ENCODE data around the gene LDLRAP1.

Gene LDLRAP1

DNA sequence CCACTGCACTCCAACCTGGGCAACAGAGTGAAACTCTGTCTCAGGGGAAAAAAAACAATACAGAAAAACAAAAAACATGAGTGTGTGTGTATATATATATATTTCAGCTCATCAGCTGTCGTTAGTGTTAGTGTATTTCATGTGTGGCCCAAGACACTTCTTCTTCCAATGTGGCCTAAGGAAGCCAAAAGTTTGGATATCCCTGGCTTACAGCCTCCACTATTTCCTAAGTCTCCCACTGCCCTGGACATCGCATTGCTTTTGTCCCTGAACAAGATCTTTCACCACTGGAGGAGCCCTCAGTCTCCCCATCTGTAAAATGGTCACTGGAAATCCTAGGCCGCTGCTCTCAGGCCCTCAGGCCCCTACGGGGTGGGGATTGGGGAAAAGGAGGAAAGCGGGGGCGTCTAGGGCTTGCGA is 391 bp upstream of the LDLRAP1 start:
- no peak for DNase-seq (ENCODE audit: low read depth, low spot score)

DNA sequence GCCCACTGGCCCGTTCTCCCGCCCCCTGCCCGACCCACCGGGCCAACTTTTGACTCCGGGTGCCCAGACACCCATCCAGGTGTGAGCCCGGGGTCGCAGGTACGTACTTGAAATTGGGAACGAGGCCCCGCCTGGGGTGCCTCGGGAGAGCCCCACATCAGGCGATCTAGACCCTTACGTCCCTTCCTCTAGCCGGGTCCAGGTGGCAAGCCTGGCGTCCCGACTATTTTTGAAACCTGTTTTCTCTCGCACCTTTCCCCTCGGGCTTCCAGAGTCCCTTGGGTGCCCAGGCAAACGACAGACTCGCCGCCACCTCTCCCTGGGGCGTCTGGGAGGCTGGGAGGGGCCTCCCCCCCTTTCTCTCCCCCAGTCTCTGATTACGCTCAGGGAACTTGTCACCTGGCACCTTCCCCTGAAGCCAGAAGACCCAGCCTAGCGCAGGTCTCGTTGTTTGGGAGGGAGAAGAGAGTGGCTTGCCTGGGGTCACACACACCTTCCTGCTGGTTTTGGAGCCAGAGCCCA is 898 bp downstream of the LDLRAP1 start:
- no peak for DNase-seq (ENCODE audit: low read depth, low spot score)

DNA sequence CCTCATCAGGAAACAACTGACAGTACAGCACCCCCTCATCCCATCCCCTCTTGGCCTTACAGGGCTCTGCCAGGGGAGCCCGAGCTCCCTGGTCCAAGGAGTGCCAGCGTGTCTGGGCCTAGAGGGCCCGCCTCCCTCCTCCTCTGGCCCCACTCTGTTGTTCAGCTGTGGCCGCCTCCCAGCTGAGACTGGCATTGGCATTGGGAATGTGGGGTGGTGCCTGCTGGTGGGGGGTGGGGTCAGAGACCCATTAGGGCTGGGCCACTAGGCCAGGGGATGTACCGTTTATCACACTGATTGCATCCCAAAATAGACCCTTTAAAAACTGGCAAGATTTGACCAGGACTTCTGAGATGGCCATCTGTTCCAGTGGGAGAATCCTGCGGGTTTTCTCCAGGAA is 1.4 kb downstream of the LDLRAP1 start:
- DNase-seq (ENCODE audit: low read depth, low spot score): no peak

DNA sequence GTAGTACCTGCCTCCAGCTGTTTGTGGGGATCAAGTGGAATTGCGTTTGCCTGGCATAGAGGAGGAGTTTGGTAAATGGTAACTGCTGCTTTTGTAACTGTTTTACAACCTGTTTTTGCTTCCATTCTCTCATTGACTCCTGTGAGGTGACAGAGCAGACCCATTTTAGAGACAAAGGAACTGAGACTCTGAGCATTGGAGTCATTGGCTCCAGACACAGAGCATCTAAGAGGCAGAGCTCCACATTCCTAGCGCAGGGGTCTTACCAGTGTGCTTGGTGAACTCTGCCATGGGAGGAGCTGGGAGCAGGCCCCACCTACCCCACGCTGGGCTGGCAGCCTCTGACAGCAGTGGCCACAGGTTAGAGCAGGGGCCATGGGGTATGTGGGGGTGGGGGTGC is 2.4 kb downstream of the LDLRAP1 start:
- DNase-seq (ENCODE audit: low read depth, low spot score): no peak

DNA sequence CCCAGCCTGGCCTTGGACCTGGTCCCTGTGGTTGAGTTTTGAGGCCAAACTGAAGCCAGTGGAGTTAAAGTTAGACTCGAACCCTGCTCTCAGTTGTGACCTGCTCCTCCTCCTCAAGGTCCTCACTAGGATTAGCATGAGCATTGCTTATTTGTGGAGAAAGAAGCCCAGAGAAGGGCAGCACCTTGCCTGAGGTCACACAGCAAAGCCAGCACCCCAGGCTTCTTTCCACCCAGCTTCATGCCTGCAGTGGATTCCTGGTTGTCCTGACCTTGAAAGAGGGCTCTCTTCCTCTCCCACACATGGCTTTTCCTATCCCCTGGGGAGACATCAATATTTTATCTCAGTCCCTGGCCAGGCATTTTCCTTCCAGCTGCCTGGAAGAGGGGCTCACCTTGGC is 2.8 kb downstream of the LDLRAP1 start:
- DNase-seq (ENCODE audit: low read depth, low spot score): no peak

DNA sequence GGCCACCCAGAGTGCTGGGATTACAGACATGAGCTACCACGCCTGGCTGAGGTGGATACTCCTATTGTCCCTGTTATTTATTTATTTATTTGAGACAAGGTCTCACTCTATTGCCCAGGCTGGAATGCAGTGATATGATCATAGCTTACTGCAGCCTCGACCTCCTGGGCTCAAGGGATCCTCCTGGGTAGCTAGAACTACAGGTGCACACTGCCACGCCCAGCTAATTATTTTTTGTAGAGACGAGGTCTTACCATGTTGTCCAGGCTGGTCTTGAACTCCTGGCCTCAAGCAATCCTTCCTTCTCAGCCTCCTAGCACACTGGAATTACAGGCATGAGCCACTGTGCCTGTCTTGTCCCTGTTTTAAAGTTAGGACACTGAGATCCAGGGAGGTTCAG is 5.2 kb downstream of the LDLRAP1 start:
- no peak for DNase-seq (ENCODE audit: low read depth, low spot score)

DNA sequence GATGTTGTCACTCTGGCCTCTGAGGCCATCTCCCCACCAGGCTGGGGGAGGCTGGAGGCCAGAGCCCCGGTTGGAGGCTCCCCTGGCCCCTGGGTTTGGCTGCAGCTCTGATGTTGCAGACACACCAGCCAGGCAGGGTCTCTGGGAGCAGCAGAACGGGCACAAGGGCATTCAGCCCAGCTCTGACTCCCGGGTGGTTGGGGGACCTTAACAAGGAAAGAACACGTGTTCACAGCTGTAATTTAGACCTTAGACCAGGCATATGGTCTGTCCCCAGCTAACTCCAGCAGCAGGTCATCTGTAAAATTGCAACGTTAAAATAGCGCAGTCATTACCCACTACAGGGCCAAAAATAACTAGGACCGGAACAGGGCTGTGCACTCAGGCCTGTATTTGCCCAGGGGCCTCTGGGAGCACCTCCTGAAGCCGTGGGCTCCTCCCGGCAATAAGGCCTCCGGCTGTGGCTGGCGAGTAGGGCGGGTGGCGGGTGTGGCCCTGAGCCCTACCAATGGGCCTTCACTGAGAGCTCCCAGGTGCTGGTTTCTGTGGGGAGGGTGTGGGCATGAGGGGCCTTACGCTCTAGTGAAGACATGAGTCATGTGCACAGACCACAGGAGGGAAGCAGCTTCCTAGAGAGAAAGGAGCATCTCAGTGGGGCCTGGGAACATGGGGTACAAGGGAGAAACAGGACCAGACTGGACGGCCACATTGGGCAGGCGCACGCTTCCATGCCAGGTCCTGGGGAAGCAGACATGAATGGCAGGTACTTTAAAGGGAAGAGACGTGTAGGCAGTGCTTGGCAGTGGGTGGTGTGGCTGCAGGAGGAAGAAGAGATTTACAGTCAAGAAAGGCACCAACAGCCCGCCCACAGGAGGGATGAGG is 6.1 kb downstream of the LDLRAP1 start:
- no peak for DNase-seq (ENCODE audit: low read depth, low spot score)

DNA sequence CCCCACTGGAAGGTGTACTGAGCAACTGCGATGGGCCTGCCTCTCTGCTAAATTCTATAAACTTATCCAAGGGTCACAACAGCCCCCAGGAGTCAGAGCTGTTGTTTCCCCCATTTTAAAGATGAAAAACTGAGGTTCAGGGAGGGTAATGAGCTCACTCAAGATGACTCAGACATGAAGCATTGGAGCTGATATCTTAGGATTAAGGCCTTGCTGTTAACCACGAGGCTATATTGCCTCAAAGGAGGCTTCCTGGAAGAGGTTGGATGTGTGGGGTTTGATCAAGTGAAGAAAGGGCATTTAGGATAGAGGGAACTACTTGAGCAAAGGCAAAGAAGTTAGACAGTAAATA is 6.7 kb downstream of the LDLRAP1 start:
- no peak for DNase-seq (ENCODE audit: low read depth, low spot score)

DNA sequence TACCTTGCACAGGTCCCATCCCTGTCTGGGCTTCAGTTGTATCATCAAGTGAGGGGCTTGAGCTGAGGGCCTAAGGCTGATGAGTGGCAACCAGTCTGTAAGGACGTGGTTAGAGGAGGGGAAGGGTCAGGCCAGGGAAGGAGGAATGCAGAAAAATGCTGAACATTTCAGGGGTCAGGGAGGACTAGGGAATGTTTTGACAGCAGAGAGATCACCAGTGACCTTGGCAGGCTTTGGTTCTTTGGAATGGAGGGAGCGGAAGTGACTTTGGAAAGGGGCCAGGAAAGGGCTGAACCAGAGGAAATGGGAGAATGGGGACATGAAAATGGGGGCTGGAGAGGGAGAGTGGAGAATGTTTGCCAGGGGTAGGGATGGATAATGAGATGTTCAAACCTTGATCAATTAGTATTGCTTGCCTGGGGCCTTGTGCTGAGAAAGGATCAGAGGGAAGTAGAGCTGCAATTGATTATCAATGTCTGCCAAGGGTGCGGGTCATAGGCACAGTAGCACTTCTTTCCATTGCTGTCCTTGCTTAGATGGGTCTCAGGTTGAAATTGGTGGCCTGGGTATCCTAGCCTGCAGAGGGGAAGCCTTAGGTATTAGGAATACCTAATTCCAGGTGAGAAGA is 7.4 kb downstream of the LDLRAP1 start:
- DNase-seq (ENCODE audit: low read depth, low spot score): no peak

DNA sequence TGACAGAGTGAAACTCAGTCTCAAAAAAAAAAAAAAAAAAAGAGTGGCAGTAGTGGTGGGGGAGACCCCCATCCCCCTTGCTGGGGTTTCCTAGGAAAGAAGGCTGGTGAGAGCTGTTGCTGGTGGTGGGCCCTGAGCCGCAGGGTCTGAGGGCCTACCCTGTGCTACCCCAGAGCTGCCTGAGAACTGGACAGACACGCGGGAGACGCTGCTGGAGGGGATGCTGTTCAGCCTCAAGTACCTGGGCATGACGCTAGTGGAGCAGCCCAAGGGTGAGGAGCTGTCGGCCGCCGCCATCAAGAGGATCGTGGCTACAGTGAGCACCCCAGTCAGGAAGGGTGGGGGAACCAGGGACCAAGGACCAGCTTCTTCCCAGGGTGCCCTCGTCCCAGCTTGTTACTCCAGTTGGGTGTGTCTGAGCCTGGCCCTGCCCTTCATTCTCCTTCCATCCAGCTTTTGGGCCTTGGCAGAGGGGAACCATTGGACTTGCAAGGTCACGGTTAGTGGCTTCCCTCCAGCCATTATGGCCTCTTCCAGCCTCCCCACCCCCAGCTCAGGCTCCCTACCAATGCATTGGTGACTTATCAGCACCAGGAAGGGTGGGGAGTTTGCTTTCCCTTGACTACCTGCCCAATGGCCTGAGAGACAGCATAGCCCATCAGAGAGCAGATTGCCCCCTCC is 10.5 kb downstream of the LDLRAP1 start:
- DNase-seq (ENCODE audit: low read depth, low spot score): no peak

DNA sequence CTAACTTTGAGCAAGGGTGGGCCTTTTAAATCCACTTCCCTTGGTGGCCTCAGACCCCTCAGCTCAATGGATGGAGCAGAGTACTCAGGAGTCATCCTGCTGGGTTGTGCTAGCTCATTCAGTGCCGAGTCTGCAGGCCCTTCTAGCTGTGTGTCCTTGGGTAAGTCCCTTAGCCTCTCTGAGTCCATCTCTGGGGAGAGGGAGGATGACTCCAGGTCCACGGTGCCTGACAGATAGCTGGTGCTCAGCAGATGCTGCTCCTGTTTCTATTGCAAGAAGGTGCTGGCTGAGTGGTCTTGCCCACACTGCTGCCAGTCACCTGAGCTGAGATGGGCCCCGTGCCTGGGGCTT is 11.0 kb downstream of the LDLRAP1 start:
- DNase-seq (ENCODE audit: low read depth, low spot score): no peak

DNA sequence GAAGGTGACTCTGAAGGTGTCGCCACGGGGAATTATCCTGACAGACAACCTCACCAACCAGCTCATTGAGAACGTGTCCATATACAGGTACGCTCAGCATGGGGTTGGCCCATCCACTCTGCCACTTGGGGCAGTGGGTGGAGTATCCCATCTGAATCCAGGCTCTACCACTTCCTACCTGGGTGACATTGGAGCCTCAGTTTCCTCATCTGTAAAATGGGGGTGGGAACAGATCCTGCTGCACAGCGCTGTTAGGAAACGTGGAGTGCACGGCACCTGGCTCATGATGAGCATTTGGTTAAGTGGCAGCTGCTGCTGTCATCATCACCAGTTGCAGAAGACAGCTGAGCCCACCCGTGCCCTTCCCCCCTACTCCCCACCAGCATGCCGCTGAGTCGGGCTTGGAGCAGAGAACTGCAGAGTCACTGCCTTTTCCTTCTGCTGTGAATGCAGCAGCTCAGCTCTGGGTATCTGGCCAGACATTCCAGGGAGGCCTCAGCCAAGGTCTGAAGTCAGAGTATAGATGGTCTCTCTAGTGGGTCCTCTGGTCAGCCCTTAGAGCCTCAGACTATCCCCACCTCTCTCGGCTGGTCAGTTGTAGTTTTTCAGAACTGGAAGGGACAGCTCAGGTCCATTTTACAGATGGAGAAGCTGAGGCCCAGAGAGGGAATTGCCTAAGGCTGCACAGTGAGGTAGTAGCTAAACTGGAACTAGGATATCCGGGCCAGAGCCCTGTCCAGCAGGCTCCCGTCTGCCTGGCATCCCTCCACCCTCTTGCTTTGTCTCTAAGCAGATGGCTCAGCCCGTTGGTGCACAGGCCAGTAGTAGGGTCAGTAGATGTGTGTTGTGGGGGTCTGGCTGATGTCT is 11.7 kb downstream of the LDLRAP1 start:
- DNase-seq (ENCODE audit: low read depth, low spot score): no peak

DNA sequence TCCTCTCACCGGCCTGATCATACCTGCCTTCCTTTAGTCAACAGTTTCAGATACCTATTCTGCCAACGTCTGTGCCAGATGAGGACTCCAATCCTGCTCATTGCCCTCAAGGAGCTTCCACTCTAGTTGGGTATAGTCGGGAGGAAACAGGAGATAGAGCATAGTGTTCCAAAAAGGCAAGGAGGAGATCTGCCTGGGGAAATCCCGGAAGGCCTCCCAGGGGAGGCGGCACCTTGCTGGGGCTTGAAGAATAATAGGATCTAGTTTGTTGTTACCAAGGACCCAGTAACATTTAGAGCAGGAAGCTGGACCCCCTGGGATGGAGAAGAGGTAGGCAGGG is 12.3 kb downstream of the LDLRAP1 start:
- no peak for DNase-seq (ENCODE audit: low read depth, low spot score)

DNA sequence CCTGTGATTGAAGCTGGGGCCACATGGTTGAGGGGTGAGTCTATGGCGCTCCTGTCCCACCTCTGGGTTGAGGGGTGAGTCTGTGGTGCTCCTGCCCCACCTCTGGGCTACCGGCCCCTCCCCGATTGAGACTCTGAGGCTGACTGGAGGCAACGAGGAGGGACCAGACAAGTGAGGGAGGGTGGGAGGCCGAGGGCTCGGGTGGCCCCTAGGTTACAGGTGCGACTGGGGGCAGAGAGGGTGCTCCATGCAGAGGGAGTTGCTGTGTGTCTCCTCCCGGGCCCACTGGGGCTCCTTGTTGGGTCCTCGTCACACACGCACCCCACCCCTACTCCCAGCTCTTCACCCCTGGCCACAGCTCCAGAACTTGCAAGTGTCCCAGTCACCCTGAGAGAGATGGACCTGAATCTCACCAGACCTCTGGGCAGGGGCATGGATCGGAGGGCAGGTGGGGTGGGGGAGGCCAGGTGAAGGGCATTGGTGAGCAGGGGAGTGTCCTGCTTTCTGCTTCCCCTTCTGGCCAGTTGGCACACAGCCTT is 12.8 kb downstream of the LDLRAP1 start:
- no peak for DNase-seq (ENCODE audit: low read depth, low spot score)

DNA sequence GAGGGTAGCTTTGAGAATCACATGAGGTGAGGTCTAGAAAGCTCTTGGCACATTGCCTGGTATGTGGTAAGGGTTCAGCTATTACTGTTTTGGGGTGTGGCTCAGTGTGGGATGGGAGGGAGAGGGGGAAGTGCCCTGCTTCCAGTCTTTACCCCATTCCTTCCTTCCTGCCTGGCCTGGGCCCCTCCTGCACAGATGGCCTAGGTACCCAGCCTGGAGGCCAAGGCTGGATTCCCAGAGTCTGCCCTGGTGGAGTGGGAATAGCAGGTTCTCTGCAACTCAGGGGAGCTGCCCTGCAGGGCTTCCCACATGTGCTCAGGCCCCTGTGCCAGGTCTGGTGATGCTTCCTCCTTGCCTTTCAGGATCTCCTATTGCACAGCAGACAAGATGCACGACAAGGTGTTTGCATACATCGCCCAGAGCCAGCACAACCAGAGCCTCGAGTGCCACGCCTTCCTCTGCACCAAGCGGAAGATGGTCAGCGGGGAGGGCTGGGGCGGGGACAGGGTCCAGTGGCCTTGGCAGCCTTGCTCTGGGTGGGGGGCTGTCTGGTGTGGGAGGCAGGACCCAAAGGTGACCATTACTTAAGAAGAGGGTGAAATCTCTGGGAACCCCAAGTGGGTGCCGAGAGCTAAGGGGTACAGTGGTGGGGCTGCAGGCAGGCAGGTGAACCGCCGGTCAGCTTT is 13.5 kb downstream of the LDLRAP1 start:
- DNase-seq (ENCODE audit: low read depth, low spot score): no peak

DNA sequence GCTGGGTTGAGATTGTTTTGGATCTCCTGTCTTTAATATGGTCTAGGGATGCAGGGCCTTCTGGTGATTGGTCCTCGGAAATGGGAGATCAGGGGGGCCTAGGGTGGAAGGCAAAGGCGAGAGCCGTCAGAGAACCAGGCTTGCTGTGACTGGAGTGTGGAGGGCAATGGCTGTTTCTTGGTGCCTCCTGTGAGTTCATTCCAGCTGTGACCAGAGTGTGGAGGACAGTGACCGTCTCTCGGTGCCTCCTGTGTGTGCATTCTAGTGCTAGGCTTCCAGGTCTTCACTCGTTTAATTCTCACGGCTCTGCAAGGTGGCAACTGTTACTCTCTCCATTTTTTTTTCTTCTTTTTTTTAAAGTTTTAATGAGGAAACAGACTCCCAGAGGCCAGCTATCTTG is 14.1 kb downstream of the LDLRAP1 start:
- DNase-seq (ENCODE audit: low read depth, low spot score): no peak

DNA sequence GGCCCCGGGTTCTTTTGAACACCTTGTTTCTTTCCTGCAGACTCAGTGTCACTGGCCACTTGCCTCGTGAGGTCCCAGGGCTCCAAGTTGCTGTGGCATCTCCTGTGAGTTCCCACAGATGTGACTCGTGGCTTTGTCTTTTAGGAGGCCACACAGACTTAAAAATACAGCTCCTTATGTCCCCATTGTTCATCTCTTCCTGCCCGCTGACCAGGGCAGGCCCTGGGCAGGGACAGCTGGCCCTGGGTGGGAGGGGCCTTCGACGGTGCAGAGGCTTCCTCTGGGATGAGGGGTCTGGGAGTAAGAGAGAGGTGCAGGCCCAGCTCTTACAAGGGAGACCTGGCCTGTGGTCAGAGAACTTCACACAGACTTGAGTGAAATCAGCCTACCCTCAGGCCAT is 15.6 kb downstream of the LDLRAP1 start:
- DNase-seq (ENCODE audit: low read depth, low spot score): no peak

DNA sequence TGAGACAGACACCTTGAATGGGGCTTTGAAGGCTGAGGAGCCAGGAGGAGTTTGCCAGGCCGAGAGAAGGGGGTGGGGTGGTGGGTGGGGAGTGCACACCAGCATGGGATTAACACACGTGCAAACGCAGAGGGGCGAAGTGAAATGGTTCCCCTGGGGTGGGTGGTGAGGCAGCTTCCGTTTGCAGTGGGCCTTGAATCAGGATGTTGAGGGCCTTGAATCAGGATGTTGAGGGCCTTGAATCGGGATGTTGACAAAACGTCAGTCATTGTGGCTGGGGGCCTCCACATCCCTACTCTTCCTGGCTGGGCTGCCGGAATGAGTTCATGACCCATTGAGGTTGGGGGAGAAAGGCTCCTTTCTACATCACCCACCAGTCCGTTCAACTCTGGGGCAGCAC is 16.6 kb downstream of the LDLRAP1 start:
- DNase-seq (ENCODE audit: low read depth, low spot score): no peak

DNA sequence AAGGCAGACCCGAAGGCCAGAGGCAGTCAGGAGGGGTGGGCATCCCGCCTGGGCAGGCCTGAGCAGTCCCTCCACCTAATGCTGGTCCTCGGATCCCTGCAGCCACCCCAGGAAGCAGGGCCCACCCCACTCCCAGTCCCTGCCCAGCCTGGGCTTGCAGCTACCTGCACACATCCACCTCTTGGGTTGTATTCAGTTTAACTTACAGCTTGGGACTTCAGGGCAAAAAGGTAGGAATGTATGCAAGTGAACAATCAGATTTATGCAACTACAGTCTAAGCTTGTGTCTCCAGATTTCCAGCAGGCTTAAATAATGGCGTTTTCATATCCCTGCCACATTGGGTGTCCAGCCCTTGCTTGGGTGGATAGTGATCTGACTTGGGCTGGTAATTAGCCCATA is 17.4 kb downstream of the LDLRAP1 start:
- DNase-seq (ENCODE audit: low read depth, low spot score): no peak

DNA sequence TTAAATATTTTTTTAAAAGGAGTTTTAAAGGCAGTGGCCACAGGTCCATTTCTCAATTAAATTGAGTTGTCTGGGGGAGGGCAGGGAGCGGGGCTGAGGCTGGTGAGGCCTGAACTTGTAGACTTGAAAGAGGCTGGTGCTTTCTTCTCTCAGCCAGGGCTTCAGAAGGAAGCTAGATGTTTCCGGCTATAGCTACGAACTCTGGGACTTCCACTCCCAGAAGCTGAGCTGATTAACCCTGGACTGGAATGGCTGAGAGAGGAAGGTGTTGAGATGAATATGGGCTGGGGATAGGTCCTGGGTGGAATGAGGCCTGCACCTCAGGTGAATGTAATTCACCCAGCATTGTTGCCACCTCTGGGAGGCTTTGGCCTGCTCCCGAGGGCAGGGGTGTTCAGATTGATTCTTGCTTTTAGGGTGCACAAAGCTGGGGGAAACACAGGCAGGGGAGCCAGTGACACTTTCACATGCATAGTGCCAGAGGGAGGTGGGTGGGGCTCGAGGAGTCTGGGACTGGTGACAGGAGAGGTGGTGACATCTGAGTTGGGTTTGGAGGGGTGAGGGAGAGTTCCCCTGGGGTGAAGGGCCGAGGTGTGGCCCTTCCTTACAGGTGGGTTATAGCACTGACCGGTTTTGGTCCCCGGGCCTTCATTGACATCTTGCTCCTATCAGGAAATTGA is 18.2 kb downstream of the LDLRAP1 start:
- no peak for DNase-seq (ENCODE audit: low read depth, low spot score)
